Activated naive CD8-positive, alpha-beta T cell treated with anti-CD3 and anti-CD28 coated beads, Interleukin-2, amount 50 U/mL, for 24 hours (primary cell): ENCODE measurements around the gene TMEM200B.

ENCODE experiments used
- ATAC-seq: fragments of 150-1000 bp; cut with Tn5 transposase; one replicate; pipeline ENCODE4 v1.10.0; 2021
- DNase-seq: peaks from one replicate; pipeline ENCODE4 v3.0.0; 2021
- H3K27ac Mint-ChIP-seq: one replicate; pipeline ENCODE4 v1.8.0; 2021; ENCODE audit warnings: mild to moderate bottlenecking, mixed read lengths
- H3K27me3 Mint-ChIP-seq: one replicate; pipeline ENCODE4 v1.8.0; 2021; ENCODE audit warnings: mixed read lengths
- H3K36me3 Mint-ChIP-seq: one replicate; pipeline ENCODE4 v1.8.0; 2021; ENCODE audit warnings: low read depth, mixed read lengths
- H3K4me1 Mint-ChIP-seq: one replicate; pipeline ENCODE4 v1.8.0; 2021; ENCODE audit warnings: mixed read lengths
- H3K4me3 Mint-ChIP-seq: one replicate; pipeline ENCODE4 v1.8.0; 2021; ENCODE audit warnings: mild to moderate bottlenecking, moderate library complexity, mixed read lengths
- H3K9me3 Mint-ChIP-seq: one replicate; pipeline ENCODE4 v1.8.0; 2021; ENCODE audit warnings: mixed read lengths

The TMEM200B gene

GRCh38 chr1:29123887-29124365 is at the start of gene TMEM200B:
Gene TMEM200B, minus strand, starts transcription at chr1:29123903. Its CDS starts 2,075 bp downstream, at chr1:29121828.
- DNase-seq (no peak), ATAC-seq (peak; percentile 11)
- Mint-ChIP-seq H3K27me3 (peaks cover 16% of the 10 kb centered on the region), H3K9me3 (no peaks in the 10 kb centered on the region), H3K4me1 (peaks cover 9% of the 10 kb centered on the region), H3K4me3 (peak within 1 kb of the TSS; percentile 73), H3K27ac (peak within 1 kb of the TSS; percentile 59), H3K36me3 (no peaks in the 10 kb centered on the region)

GRCh38 chr1:29172415-29172939 is 48.8 kb upstream of the TMEM200B start:
- no peak for DNase-seq
- no peak for ATAC-seq
- peak overlapping the region; percentile 5 for H3K4me3 Mint-ChIP-seq
- no peaks in the 10 kb centered on the region for H3K27me3 Mint-ChIP-seq
- H3K36me3 Mint-ChIP-seq: peaks cover 55% of the 10 kb centered on the region
- peak overlapping the region; percentile 20 for H3K27ac Mint-ChIP-seq
- H3K9me3 Mint-ChIP-seq: no peaks in the 10 kb centered on the region
- peaks cover 67% of the 10 kb centered on the region for H3K4me1 Mint-ChIP-seq

- Mint-ChIP-seq H3K4me3 (no peak overlapping the region), H3K4me1 (peaks cover 66% of the 10 kb centered on the region), H3K9me3 (no peaks in the 10 kb centered on the region), H3K27ac (no peak overlapping the region), H3K36me3 (peaks cover 54% of the 10 kb centered on the region), H3K27me3 (no peaks in the 10 kb centered on the region)
- ATAC-seq: no peak
- no peak for DNase-seq
These were observed 47.8 kb upstream of the TMEM200B start for GRCh38 chr1:29171521-29171920.

- Mint-ChIP-seq H3K36me3 (peaks cover 55% of the 10 kb centered on the region), H3K27ac (no peak overlapping the region), H3K4me3 (no peak overlapping the region), H3K4me1 (peaks cover 65% of the 10 kb centered on the region), H3K9me3 (no peaks in the 10 kb centered on the region), H3K27me3 (no peaks in the 10 kb centered on the region)
- ATAC-seq (no peak), DNase-seq (no peak)
These were observed 47.4 kb upstream of the TMEM200B start for GRCh38 chr1:29171089-29171488.

- DNase-seq (no peak), ATAC-seq (no peak)
- no peak overlapping the region for H3K4me3 Mint-ChIP-seq
- peaks cover 69% of the 10 kb centered on the region for H3K4me1 Mint-ChIP-seq
- peak overlapping the region; percentile 15 for H3K27ac Mint-ChIP-seq
- H3K27me3 Mint-ChIP-seq: no peaks in the 10 kb centered on the region
- no peaks in the 10 kb centered on the region for H3K9me3 Mint-ChIP-seq
- H3K36me3 Mint-ChIP-seq: peaks cover 60% of the 10 kb centered on the region
These were observed 46.3 kb upstream of the TMEM200B start for GRCh38 chr1:29169976-29170375.

- Mint-ChIP-seq H3K9me3 (no peaks in the 10 kb centered on the region), H3K36me3 (peaks cover 68% of the 10 kb centered on the region), H3K27me3 (no peaks in the 10 kb centered on the region), H3K4me1 (peaks cover 80% of the 10 kb centered on the region), H3K4me3 (no peak overlapping the region), H3K27ac (peak overlapping the region; percentile 44)
- ATAC-seq (no peak), DNase-seq (no peak)
These were observed 44.2 kb upstream of the TMEM200B start for GRCh38 chr1:29167904-29168303.

GRCh38 chr1:29166291-29166878 is 42.7 kb upstream of the TMEM200B start:
- Mint-ChIP-seq H3K27me3 (no peaks in the 10 kb centered on the region), H3K36me3 (peaks cover 59% of the 10 kb centered on the region), H3K4me3 (no peak overlapping the region), H3K27ac (no peak overlapping the region), H3K9me3 (no peaks in the 10 kb centered on the region), H3K4me1 (peaks cover 69% of the 10 kb centered on the region)
- ATAC-seq: no peak
- DNase-seq: no peak

- H3K27me3 Mint-ChIP-seq: no peaks in the 10 kb centered on the region
- ATAC-seq: no peak
- DNase-seq: no peak
- peaks cover 51% of the 10 kb centered on the region for H3K36me3 Mint-ChIP-seq
- peaks cover 52% of the 10 kb centered on the region for H3K4me1 Mint-ChIP-seq
- H3K27ac Mint-ChIP-seq: peak overlapping the region; percentile 31
- H3K4me3 Mint-ChIP-seq: no peak overlapping the region
- H3K9me3 Mint-ChIP-seq: no peaks in the 10 kb centered on the region
These were observed 40.9 kb upstream of the TMEM200B start for GRCh38 chr1:29164588-29164987.

GRCh38 chr1:29162476-29163138 is 38.9 kb upstream of the TMEM200B start:
- Mint-ChIP-seq H3K27ac (no peak overlapping the region), H3K4me1 (peaks cover 39% of the 10 kb centered on the region)
- no peak for ATAC-seq

GRCh38 chr1:29162025-29162424 is 38.3 kb upstream of the TMEM200B start:
- H3K27me3 Mint-ChIP-seq: no peaks in the 10 kb centered on the region
- H3K27ac Mint-ChIP-seq: no peak overlapping the region
- DNase-seq: no peak
- no peak overlapping the region for H3K4me3 Mint-ChIP-seq
- no peak for ATAC-seq
- no peaks in the 10 kb centered on the region for H3K9me3 Mint-ChIP-seq
- H3K36me3 Mint-ChIP-seq: peaks cover 54% of the 10 kb centered on the region
- H3K4me1 Mint-ChIP-seq: peaks cover 37% of the 10 kb centered on the region

More at GRCh38 chr1:29162476-29163138, 38.9 kb upstream of the TMEM200B start:
- no peaks in the 10 kb centered on the region for H3K9me3 Mint-ChIP-seq
- no peak overlapping the region for H3K4me3 Mint-ChIP-seq
- DNase-seq: no peak
- H3K27me3 Mint-ChIP-seq: no peaks in the 10 kb centered on the region
- peaks cover 53% of the 10 kb centered on the region for H3K36me3 Mint-ChIP-seq

- Mint-ChIP-seq H3K4me1 (peaks cover 20% of the 10 kb centered on the region), H3K4me3 (no peak overlapping the region), H3K36me3 (peaks cover 56% of the 10 kb centered on the region), H3K9me3 (no peaks in the 10 kb centered on the region), H3K27ac (no peak overlapping the region), H3K27me3 (no peaks in the 10 kb centered on the region)
- ATAC-seq (no peak), DNase-seq (no peak)
These were observed 36.1 kb upstream of the TMEM200B start for GRCh38 chr1:29159773-29160172.

GRCh38 chr1:29157269-29157601 is 33.5 kb upstream of the TMEM200B start:
- Mint-ChIP-seq H3K4me3 (no peak overlapping the region), H3K27me3 (no peaks in the 10 kb centered on the region), H3K4me1 (no peaks in the 10 kb centered on the region), H3K36me3 (peaks cover 66% of the 10 kb centered on the region), H3K9me3 (no peaks in the 10 kb centered on the region), H3K27ac (no peak overlapping the region)
- DNase-seq: no peak
- ATAC-seq: no peak

- no peak for DNase-seq
- no peak overlapping the region for H3K27ac Mint-ChIP-seq
- ATAC-seq: no peak
- H3K9me3 Mint-ChIP-seq: no peaks in the 10 kb centered on the region
- no peak overlapping the region for H3K4me3 Mint-ChIP-seq
- H3K27me3 Mint-ChIP-seq: no peaks in the 10 kb centered on the region
- peaks cover 71% of the 10 kb centered on the region for H3K36me3 Mint-ChIP-seq
- H3K4me1 Mint-ChIP-seq: no peaks in the 10 kb centered on the region
These were observed 33.0 kb upstream of the TMEM200B start for GRCh38 chr1:29156543-29157268.

- H3K36me3 Mint-ChIP-seq: peaks cover 86% of the 10 kb centered on the region
- no peaks in the 10 kb centered on the region for H3K27me3 Mint-ChIP-seq
- H3K4me3 Mint-ChIP-seq: no peak overlapping the region
- H3K9me3 Mint-ChIP-seq: no peaks in the 10 kb centered on the region
- no peak for DNase-seq
- peaks cover 1% of the 10 kb centered on the region for H3K4me1 Mint-ChIP-seq
- no peak for ATAC-seq
- no peak overlapping the region for H3K27ac Mint-ChIP-seq
These were observed 28.5 kb upstream of the TMEM200B start for GRCh38 chr1:29152046-29152805.
